GM21717 (cell line): ENCODE data around the gene NPFFR2.
"Not testable (repeated sequence)": the region's sequence is repeated elsewhere in the genome, so short reads cannot be mapped to it uniquely, and the experiment has no call there.

Experiments
- ATAC-seq: cut with Tn5 transposase; IDR thresholded peaks from one replicate; pipeline ENCODE4 v1.9.1; 2021; ENCODE audit warnings: mild to moderate bottlenecking, moderate library complexity; ENCODE audit not compliant: unreplicated experiment

NPFFR2 gene

DNA sequence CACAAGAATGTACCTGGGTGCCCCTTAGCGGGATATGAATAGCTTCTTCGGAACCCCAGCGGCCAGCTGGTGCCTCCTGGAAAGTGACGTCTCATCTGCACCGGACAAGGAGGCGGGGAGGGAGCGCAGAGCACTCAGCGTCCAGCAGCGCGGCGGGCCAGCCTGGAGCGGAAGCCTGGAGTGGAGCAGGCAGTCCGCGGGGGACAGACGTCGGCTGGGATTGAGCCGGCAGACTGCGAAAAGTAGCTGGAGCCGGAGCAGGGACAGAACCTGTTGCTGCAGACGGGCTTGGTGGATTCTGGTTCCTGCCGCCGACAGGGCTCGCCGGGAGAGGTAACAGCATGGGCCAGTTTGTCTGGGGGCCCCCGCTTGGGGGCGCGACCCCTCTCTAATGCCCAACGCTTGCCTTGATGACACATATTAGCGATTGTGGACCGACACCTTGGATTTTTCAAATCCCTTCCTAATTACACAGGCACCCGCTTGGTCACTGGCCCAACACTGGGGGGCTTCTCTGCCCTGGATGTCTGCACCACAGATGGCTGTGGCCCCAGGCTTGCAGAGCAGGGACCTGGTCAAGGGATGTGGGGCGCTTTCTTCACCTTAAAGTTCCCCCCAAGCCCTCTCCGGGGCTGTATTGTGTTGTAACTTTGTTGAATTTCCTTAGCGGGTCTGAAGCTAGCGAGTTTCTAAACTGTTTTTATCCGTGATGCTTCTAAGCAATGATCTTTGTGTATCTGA lies at the start of gene NPFFR2:
TSS of gene NPFFR2 (plus strand) at position 133 of the 741 bp plus-strand sequence. CDS start 96,592 bp downstream, outside the sequence.
- no peak for ATAC-seq

DNA sequence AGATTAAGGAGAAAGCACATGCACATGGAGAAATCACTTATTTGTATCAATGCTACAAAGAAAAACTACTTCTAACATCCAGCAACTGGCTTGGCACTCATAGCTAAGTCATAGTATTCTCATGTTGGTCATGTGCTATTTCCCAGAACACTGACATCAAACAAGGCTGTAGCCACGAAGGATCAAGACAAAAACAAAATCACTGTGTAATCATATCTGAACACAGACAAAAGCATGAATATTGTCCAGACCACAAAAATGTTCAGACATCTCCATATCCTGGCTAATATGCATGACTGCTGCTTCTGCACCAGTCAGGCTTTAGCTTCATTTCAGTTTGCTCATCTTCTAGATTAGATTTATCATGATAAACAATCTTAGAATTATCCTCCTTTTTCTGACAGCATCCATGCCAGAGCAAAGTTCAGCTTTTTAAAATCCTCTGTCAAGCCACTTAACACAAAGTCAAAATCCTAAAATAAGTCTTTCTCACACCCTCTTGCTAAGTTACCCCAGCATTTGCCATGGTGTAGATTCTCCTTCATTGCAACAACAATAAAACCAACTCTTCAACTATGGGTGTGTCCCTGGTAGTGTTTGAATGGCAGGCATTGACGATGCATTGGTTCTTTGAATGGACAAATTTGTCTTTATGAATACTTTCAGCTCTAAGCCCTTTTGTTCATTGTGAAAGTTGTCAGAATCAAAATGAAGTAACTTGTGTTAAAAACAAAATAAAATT lies 39.1 kb upstream of the NPFFR2 start:
- ATAC-seq = no peak

DNA sequence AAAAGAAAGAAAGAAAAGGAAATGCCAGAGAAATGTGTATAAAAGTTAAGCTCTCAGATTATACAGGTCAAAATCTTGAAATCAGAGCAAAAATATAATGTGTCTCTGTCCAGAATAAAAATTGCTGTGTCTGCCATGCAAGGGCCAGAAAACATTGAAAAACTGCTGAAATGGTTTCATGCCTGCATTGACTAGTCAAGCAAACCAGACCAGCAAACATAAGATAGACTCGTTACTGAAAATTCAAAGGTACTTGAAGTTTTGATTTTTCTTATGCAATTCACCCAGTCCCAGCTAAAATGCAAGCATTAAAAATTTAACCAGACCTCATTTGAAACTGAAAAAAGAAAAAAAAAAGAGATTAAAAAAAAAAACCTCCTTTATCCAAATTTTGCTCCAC lies 37.2 kb upstream of the NPFFR2 start:
- ATAC-seq = no peak

DNA sequence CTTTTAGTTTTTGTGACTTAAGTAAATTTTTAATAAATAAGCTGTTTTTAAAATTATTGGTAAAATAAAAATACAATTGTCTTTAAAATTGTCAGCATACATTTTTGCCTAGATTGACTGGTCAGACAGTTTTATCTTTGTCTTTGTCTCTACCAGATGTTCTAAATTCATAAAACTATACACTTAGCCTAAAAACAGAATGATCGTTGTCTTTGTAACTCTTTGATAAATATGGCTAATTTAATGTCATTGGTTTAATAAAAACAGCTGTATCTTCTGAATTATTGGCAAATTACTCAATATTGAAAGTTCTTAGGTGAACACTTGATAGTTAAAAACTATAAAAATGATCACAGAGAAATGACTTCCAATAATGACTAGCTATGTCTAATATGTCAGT lies 36.5 kb upstream of the NPFFR2 start:
- no peak for ATAC-seq

DNA sequence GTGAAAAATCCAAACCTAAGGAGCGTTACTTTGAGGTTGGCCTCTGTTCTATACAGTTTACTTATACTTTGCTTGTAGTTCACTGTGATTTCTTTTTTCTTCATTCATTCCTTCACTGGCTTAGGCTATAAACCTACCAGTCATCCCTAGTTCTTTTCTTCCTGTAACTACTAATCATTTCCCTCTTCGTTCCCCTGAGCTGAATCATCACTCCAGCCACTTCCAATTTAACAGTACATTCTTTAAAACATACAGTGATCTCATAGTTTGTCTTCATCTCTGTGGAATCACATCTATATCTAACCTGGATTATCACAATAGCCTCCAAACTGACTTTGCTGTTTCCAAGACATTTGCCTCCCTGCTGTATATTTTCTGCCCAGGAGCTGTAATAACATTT lies 25.2 kb upstream of the NPFFR2 start:
- ATAC-seq = no peak

DNA sequence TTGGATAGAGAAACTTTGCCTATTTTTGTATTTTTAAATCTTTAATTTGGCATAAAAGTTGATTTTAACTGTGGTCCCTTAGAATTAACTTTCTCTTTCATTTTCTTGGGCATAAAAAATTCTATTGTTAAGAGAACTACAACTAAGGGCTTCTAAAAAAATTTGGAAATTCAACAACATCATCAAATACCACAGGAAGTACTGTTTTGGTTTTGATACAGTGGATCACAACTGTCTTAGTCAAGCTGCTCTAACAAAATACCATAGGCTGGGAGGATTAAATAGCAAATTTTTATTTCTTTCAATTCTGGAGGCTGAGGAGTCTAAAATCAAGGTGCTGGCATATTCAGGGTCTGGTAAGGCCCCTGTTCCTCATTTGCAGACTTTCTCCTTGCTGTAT lies 19.9 kb upstream of the NPFFR2 start:
- ATAC-seq = no peak

DNA sequence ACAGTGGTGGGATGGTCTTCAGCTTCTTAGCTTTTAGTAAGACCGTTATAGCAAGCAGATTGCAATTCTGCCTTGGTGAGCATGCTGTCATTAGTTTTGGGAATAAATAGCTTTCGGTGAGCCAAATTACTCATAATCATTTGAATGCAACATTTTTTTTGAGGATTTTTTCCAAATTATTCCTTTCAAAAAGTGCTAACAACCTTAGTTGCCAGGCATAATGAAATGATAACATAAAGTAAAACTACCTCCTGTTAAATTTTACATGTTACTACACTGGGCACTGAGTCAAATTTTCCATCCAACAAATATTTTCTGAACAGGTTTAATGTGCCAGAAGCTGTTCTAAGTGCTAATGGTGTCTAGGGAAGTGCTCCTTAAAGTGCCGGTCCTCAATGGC lies 15.8 kb upstream of the NPFFR2 start:
- ATAC-seq = no peak

DNA sequence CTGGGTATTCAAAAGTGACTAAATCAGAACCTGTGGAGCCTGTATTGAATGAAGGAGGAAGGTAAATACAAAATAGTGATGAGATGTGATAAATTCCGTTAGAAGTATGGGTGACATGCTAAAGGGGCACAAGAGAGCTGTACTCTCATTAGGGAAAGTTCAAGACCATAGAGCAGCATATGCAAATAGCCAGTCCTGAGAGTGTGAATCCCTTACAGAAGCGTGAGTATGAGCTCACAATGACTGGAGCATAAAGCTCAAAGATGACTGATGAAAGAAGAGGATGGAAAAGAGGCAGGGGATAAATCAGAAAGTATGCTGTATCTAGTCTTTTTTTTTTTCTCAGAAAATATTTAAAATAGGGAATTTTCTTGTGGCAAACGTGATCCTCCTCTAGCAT lies 12.1 kb upstream of the NPFFR2 start:
- ATAC-seq = no peak

DNA sequence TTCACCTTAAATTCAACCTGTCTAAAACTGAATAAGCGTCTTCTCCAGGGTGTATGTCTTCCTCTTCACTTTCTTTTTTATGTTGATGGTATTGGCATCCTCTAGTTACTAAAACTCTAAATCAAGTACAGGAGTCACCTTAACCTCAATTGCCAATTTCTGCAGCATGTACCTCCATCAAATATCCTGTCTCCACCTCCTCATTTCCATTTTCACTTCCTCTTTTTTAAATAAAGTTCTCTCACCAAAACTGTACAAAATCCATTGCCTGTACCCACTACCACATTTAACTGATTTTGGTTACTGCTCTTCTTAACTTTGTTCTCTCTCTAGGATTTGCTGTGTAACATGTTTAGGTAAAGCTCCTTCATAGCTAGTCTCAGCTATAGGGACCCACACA lies 9.2 kb upstream of the NPFFR2 start:
- no peak for ATAC-seq

DNA sequence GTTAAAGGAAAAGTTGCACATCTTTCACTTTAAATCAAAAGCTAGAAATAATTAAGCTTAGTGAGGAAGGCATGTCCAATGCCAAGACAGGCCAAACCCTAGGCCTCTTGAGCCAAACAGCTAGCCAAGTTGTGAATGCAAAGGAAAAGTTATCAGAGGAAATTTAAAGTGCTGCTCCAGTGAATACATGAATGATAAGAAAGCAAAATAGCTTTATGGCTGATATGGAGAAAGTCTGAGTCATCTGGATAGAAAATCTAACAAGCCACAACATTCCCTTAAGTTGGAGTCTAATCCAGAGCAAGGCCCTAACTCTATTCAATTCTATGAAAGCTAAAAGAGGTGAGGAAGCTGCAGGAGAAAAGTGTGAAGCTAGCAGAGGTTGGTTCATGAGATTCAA lies 23.8 kb downstream of the NPFFR2 start:
- ATAC-seq = no peak

DNA sequence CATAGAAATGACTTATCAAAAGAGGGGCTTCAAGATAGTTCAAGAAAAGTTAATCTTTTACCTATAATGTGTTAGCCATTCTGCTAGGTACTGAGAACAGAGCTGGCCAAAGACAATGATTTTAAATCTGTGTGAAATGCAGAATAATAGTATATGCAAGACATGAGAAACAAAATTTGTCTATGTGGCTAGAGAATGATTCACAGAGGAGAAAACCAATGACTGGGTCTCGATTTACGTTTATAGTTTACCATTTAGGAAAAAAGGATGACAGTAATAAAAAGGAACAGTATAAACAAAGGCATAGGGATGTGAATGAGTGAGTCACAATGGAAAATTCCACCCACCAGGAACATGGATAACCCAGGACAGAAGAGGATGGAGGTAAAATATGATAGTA lies 31.9 kb downstream of the NPFFR2 start:
- ATAC-seq = no peak

DNA sequence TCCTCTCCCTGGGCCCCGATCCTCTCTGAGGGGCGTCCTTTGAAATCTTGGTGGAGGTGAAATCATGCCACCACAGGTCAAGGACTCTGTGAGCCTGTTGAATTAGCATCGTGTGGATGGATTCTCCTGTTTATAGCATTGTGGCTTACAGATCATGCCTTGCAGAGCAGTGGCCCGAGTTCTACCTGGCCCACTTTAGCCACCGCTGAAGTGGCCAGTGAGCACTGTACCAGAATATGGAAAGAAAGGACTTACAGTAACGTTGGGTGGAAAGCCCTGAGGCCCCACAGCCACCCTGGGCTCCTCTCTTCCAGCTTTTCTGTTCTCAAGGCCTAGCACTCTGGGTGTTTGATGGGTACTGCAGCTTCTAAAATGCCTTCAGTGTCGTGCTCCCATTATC lies 35.3 kb downstream of the NPFFR2 start:
- ATAC-seq = no peak

DNA sequence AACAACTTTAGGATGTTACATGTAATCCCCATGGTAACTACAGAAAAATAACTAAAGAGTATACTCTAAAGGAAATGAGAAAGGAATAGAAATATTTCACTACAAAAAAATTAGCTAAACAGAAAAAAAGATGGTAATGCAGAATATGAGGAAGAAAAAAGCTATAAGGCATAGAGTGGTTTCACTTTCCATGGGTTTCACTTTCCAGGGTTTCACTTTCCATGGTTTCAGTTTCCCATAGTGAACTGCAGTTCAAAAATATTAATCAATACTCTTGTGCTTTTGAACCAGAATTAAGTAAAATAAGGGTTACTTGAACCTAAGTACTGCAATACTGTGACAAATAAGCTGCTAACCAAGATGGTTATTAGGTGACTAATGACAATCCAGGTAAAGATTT lies 42.0 kb downstream of the NPFFR2 start:
- ATAC-seq = no peak

DNA sequence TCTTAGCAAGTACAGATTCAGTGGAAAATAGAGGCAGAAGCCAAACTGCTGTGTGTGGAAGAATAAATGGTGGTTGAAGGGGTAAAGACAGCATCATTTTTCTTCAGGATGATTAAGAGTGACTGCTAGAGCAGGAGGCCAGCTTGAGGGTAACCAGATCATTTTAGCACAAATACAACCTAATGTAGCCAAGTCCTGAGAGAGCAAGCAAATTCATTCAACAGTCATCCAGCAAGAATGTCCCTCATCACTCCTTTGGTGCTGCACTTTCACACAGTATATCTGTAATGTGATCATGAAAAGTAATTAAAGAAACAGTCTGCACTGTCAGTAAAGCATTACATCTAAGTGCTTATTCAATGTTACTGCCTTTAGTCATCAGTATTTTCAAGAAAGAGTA lies 44.8 kb downstream of the NPFFR2 start:
- ATAC-seq = no peak

DNA sequence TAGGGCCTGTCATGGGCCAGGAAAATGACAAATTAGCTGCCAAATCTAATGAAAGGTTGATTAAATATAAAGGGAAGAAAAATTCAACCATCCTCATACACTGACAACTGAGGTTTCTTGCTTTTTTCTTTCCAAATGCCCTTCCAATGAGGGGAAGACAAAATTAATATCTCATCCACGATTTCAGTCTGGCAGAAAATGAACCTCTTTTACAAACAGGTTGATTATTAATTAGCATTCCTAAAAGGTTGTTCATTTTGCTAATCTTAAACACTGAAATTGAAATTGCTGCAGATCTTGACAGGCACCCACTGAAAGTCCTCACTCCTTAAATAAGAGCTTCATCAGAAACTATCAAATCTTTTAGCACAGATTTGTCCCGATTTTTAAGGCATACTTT lies 45.5 kb downstream of the NPFFR2 start:
- no peak for ATAC-seq

DNA sequence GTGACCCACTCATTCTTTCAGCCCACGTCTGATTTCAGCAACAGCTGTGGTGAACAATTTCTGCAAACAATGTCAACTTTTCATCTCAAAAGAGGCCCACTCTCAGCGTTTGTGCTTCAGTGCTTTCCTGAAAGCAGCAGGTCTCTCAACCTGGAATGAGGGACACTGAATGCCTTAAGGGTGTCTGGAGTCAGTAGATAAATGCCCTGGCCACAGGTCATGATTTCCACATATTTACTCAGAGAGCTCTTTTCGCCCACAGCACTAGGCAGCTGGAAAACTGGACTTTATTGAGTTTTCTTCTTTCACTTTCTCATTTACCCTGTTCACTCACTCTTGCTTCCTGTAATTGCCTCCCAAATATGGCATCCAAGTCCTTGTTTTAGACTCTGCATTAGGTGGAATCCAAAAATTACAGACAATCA lies 52.8 kb downstream of the NPFFR2 start:
- peak; percentile 81 for ATAC-seq

DNA sequence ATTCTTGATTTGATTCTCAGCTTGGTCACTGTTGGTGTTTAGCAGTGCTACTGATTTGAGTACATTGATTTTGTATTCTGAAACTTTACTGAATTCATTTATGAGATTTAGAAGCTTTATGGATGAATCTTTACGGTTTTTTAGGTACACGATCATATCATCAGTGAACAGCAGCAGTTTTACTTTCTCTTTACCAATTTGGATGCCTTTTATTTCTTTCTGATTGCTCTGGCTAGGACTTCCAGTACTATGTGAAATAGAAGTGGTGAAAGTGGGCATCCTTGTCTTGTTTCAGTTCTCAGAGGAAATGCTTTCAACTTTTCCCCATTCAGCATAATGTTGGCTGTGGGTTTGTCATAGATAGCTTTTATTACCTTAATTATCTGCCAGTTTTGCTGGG lies 58.8 kb downstream of the NPFFR2 start:
- not testable (repeated sequence) for ATAC-seq

DNA sequence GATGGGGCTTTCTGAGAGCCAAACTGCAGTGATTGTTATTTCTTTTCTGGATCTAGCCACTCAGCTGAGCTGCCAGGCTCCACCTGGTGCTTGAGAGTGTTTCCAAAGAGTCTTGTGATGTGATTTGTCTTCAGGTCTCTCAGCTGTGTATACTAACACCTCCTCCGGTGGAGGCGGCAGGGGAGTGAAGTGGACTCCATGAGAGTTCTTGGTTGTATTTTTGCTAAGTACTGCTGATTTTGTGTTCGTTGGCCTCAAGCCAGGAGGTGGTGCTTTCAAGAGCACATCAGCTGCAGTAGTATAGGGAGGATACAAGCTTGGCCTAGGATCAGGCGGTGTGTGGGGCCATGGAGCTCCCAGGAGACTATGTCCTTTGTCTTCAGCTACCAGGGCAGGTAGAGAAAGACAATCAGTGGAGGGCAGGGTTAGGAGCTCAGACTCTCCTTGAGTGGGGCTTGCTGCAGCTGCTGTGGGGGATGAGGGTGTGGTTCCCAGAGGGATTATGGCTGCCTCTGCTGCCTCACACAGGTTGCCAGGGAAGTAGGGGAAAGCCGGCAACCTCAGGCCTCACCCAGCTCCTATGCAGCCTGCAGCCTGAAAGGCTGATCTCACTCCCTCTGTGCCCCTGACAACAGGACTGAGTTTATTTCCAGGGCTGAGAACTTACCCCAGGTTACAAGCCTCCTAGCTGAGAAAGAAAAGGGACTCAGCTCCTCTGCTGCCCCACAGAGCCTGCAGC lies 62.4 kb downstream of the NPFFR2 start:
- ATAC-seq = no peak

DNA sequence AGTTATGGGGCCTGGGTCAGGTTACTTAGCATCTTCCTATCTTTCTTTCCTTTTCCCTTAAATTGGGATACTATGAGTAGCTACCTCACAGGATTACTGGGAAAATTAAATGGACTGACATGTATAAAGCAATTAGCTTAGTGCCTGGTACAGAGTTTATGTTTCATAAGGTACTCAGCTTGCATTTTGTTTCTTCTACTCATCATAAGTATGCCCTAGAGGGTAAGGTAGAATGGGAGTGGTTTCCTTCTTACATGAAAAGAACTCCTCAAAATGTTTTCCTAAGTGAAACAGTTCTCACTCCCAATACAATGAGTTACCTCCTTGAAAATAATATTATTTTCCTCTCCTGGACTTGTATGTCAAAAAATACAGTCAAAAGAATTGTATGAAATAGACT lies 75.7 kb downstream of the NPFFR2 start:
- no peak for ATAC-seq

DNA sequence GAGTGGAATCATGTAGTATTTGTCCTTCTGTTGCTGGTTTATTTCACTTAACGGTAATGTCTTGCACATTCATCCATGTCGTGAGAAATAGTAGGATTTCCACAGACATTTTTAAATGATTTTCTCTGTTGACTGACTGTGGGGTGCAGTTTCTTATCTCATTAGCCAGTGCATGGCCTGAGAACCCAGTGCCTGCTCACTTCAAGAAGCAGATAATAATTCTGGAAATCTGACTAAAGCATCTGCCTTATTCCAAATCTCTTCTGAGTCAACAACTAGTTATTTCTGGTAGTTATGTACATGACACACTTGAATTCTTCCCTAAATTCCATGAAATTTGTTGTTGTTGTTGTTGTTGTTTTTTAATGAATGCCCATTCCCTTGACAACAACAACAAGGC lies 77.6 kb downstream of the NPFFR2 start:
- no peak for ATAC-seq

DNA sequence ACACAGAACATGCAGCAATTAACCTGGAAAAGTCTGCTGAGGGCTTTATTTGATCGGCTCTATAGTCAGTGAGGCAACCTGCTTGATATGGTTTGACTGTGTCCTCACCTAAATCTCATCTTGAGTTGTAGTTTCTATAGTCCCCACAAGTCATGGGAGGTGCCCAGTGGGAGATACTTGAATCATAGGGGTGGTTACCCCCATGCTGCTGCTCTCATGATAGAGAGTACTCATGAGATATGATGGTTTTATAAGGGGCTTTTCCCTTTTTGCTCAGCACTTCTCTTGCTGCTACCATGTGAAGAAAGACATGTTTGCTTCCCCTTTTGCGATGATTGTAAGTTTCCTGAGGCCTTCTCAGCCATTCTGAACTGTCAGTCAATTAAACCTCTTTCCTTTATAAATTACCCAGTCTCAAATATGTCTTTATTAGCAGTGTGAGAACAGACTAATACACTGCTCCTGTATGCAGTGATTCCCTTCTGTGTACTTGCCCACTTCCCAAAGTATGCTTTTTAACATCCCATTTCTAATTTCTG lies 78.2 kb downstream of the NPFFR2 start:
- no peak for ATAC-seq

DNA sequence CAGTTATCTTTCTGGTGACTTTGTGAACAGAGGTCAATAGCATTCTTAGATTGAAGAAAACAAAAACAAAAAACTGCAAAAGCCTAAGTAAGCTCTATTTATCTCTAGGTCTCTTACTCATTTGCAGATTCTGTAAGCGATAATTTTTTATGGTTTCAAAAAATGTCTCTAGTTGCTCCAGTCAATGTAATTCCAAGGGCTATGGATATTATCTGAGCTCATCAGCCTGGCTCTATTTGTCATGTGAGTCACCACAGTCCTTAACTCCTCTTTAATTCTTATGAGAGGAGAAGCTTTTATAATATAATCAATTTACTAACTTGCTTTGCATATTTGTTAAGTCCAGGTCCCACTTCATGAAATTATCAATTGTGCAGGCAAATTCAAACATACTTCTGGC lies 79.1 kb downstream of the NPFFR2 start:
- no peak for ATAC-seq
